ENCODE data around the gene PID1.

DNA sequence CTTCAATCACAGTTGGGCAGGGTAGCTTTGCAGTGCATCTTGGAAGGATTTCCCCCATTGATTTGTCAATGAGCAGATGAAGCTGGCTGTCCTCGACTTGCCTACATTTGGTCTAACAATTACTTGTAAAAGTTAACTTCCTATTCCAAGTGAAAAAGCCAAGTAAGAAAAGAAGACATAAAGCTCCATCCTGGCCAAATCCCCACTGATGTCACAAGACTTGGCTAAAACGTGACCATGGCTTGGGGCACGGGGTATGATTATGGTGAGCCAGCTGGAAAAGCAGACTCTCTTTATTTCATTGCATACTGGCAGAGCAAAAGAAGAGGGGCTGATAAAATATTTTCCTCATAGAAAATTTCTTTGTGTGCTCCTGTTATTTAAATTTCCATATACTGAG lies 25.4 kb upstream of the PID1 start:
- TF ChIP-seq, protein P1, sequence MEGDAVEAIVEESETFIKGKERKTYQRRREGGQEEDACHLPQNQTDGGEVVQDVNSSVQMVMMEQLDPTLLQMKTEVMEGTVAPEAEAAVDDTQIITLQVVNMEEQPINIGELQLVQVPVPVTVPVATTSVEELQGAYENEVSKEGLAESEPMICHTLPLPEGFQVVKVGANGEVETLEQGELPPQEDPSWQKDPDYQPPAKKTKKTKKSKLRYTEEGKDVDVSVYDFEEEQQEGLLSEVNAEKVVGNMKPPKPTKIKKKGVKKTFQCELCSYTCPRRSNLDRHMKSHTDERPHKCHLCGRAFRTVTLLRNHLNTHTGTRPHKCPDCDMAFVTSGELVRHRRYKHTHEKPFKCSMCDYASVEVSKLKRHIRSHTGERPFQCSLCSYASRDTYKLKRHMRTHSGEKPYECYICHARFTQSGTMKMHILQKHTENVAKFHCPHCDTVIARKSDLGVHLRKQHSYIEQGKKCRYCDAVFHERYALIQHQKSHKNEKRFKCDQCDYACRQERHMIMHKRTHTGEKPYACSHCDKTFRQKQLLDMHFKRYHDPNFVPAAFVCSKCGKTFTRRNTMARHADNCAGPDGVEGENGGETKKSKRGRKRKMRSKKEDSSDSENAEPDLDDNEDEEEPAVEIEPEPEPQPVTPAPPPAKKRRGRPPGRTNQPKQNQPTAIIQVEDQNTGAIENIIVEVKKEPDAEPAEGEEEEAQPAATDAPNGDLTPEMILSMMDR (IDR thresholded peaks at IDR 0.05), result no peak
- no peak for TF ChIP-seq POLR2A (IDR thresholded peaks at IDR 0.05)

Measured in lower leg skin (tissue), 3 donors.